ENCODE data around the gene ABHD17B. TPM values are rescaled to one million over a fixed set of nuclear protein-coding genes. Genes with fewer than 3 reads are reported as not detected.
A peak's percentile ranks its signal among the peaks of the same experiment; 100 is the strongest.
"Not testable (repeated sequence)": the region's sequence is repeated elsewhere in the genome, so short reads cannot be mapped to it uniquely, and the experiment has no call there.

ABHD17B gene
- total RNA-seq = 10 to 100 TPM; 11.1 to 15.4 TPM

GRCh38 chr9:71911061-71911907 is at the start of gene ABHD17B, which contains the start of gene C9orf85:
Gene ABHD17B (minus strand): TSS chr9:71911193. CDS start chr9:71875080, 36,113 bp downstream.
Gene C9orf85 (plus strand): TSS chr9:71911639. CDS start chr9:71911735, 96 bp downstream.
- no peaks in the 10 kb centered on the region for H3K9me3 Mint-ChIP-seq
- peak; percentile 94 to 95 for ATAC-seq
- peak within 1 kb of the TSS; percentile 96 to 99 for H3K27ac Mint-ChIP-seq
- DNase-seq (ENCODE audit: low spot score in 2 of 2) = peak; percentile 95 to 97
- H3K36me3 Mint-ChIP-seq = peaks cover 14 to 24% of the 10 kb centered on the region in 2 donors

GRCh38 chr9:71955300-71955915 is 44.4 kb upstream of the ABHD17B start:
- Mint-ChIP-seq H3K36me3 (no peaks in the 10 kb centered on the region), H3K27ac (no peak overlapping the region), H3K9me3 (no peaks in the 10 kb centered on the region)
- no peak for DNase-seq (ENCODE audit: low spot score in 2 of 2)
- ATAC-seq = no peak

DNA sequence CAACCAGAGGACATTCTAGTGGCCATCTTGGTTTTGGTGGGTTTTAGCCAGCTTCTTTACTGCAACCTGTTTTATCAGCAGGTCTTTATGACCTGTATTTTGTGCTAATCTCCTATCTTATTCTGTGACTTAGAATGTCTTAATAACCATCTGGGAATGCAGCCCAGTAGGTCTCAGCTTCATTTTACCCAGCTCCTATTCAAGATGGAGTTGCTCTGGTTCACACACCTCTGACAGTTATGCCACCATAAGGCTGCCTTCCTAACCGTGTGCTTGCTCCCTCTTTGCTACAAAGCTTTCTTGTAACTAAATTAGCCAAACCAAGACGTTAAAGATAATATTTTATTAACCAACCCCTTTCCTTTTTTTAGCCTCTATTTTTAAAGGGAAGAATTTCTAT is 43.7 kb upstream of the ABHD17B start:
- H3K9me3 Mint-ChIP-seq; H3K36me3 Mint-ChIP-seq; H3K27ac Mint-ChIP-seq; ATAC-seq; DNase-seq (ENCODE audit: low spot score in 2 of 2): not testable (repeated sequence)

GRCh38 chr9:71944754-71945375 is 33.9 kb upstream of the ABHD17B start:
- H3K27ac Mint-ChIP-seq = no peak overlapping the region
- no peaks in the 10 kb centered on the region for H3K36me3 Mint-ChIP-seq
- no peak for ATAC-seq
- H3K9me3 Mint-ChIP-seq = no peaks in the 10 kb centered on the region
- DNase-seq (ENCODE audit: low spot score in 2 of 2) = no peak

- no peak for DNase-seq (ENCODE audit: low spot score in 2 of 2)
- ATAC-seq = no peak
- no peak overlapping the region for H3K27ac Mint-ChIP-seq
- H3K9me3 Mint-ChIP-seq = no peaks in the 10 kb centered on the region
- H3K36me3 Mint-ChIP-seq = no peaks in the 10 kb centered on the region
These were observed 31.1 kb upstream of the ABHD17B start for GRCh38 chr9:71941998-71942567.

DNA sequence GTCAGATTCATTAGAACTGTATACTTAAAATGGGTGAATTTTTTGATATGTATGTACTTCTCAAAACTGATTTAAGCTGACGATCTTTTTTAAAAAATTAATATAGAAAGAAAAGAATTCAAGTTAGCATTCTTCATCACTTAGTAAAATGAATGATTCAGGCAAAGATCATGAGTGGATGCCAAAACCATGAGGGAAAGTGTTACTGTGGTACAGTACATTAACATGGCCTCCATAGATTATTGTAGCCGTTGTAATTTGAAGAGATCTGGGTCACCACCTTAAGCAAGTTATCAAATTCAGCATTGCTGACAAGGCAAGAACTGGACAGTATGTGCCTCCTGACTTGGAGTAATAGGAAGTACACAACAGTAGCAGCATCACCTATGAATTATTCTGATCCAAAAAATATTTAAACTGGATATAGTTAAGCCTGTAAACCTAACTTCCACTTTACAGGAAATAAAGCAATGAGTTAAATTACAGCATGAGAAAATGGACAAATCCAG is 30.1 kb upstream of the ABHD17B start:
- Mint-ChIP-seq H3K36me3 (no peaks in the 10 kb centered on the region), H3K9me3 (no peaks in the 10 kb centered on the region), H3K27ac (no peak overlapping the region)
- DNase-seq (ENCODE audit: low spot score in 2 of 2) = no peak
- ATAC-seq = no peak

GRCh38 chr9:71937898-71938297 is 26.9 kb upstream of the ABHD17B start:
- Mint-ChIP-seq H3K9me3 (no peaks in the 10 kb centered on the region), H3K36me3 (peaks cover 0 to 3% of the 10 kb centered on the region in 2 donors), H3K27ac (no peak overlapping the region)
- DNase-seq (ENCODE audit: low spot score in 2 of 2) (no peak), ATAC-seq (no peak)

DNA sequence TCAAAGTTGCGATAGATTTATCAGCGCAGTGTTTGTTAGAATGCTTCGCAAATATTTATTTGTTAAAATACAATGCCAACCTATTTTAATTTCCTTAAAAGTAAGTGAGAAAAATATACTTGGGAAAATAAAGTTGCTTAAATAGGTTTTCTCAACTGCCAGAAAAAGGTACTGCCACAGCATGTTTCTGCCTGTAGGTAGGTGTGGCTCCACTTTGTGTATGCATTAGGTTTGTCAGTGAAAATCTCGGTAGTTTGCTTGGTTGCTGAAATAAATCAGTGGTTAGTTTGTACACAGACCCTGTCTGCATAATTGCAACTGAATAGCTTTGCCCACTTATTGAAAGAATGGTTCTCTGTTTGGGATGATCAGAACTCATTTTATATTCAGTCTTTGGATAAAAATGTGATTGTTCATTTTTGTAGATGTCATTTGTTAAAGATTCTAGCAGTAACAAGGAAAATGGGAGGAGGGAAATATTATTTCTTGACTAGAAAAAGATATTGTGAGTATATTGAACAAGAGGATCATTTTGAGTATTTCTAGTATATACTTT is 26.2 kb upstream of the ABHD17B start:
- no peaks in the 10 kb centered on the region for H3K9me3 Mint-ChIP-seq
- no peak for ATAC-seq

GRCh38 chr9:71936066-71936465 is 25.1 kb upstream of the ABHD17B start:
- ATAC-seq (no peak), DNase-seq (ENCODE audit: low spot score in 2 of 2) (no peak)
- Mint-ChIP-seq H3K27ac (no peak overlapping the region), H3K9me3 (no peaks in the 10 kb centered on the region), H3K36me3 (peaks cover 0 to 8% of the 10 kb centered on the region in 2 donors)

More for the DNA sequence above, 26.2 kb upstream of the ABHD17B start:
- no peak for DNase-seq (ENCODE audit: low spot score in 2 of 2)
- Mint-ChIP-seq H3K36me3 (peaks cover 0 to 8% of the 10 kb centered on the region in 2 donors), H3K27ac (no peak overlapping the region)

DNA sequence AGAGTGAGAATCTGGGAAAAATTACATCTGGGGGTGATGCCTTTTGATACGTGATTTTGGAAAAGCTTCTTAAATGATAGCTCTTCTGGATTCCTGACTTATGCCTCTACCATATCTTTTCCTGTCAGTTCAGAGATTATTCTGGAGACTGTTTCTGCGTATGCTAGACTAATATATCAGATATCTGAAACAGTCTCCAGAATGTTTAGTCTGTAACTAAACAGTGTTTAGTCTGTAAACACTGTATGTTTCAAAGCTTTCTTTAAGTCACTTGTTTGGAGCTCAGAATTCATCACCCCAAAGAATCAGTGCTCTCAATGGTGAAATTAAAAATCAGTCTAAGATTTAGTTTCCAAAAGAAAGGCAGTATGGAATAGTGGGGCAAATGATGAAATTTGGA is 20.2 kb upstream of the ABHD17B start:
- ATAC-seq = no peak
- Mint-ChIP-seq H3K36me3 (peaks cover 0 to 8% of the 10 kb centered on the region in 2 donors), H3K9me3 (no peaks in the 10 kb centered on the region), H3K27ac (no peak overlapping the region)
- no peak for DNase-seq (ENCODE audit: low spot score in 2 of 2)

DNA sequence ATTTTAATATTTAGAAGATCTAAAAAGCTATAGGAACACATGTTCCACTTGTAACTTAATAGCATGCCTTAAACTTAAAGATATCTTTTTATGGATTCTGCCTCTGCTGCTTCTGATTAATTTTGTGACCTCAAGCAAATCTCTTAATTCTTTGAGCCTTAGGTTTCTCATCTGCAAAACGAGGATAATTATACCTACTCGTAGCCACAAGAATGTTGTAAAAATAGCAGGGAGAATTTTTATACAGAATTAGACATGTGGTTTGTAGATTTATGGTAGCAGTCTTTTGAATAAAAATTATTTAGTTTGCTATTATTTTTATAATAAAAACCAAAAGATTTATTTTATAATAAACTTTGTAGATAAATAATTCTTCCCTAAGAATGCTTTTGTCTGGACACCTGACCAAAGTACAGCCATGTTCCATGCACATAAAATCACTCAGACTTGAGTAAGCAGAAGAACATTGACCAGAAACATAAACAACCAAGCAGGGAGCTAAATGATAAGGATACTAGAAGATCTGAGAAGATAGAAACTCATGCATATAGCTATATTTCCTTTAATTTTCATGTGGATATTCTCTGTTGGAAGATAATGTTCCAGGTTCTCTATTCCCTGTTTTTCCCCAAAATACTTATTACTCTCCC is 18.9 kb upstream of the ABHD17B start:
- ATAC-seq (no peak), DNase-seq (ENCODE audit: low spot score in 2 of 2) (no peak)
- no peaks in the 10 kb centered on the region for H3K9me3 Mint-ChIP-seq
- peaks cover 0 to 8% of the 10 kb centered on the region in 2 donors for H3K36me3 Mint-ChIP-seq
- H3K27ac Mint-ChIP-seq = no peak overlapping the region

GRCh38 chr9:71929223-71929622 is 18.2 kb upstream of the ABHD17B start:
- ATAC-seq = no peak
- H3K27ac Mint-ChIP-seq = no peak overlapping the region
- H3K36me3 Mint-ChIP-seq = peaks cover 0 to 8% of the 10 kb centered on the region in 2 donors
- no peaks in the 10 kb centered on the region for H3K9me3 Mint-ChIP-seq
- DNase-seq (ENCODE audit: low spot score in 2 of 2) = no peak

GRCh38 chr9:71928806-71929205 is 17.8 kb upstream of the ABHD17B start:
- Mint-ChIP-seq H3K36me3 (peaks cover 0 to 8% of the 10 kb centered on the region in 2 donors), H3K9me3 (no peaks in the 10 kb centered on the region), H3K27ac (no peak overlapping the region)
- DNase-seq (ENCODE audit: low spot score in 2 of 2) (no peak), ATAC-seq (no peak)

GRCh38 chr9:71928376-71928775 is 17.4 kb upstream of the ABHD17B start:
- ATAC-seq = no peak
- no peaks in the 10 kb centered on the region for H3K9me3 Mint-ChIP-seq
- no peak overlapping the region for H3K27ac Mint-ChIP-seq
- H3K36me3 Mint-ChIP-seq = peaks cover 0 to 8% of the 10 kb centered on the region in 2 donors
- DNase-seq (ENCODE audit: low spot score in 2 of 2) = no peak

GRCh38 chr9:71925834-71926233 is 14.8 kb upstream of the ABHD17B start:
- H3K36me3 Mint-ChIP-seq = peaks cover 0 to 5% of the 10 kb centered on the region in 2 donors
- no peaks in the 10 kb centered on the region for H3K9me3 Mint-ChIP-seq
- ATAC-seq (no peak), DNase-seq (ENCODE audit: low spot score in 2 of 2) (no peak)
- H3K27ac Mint-ChIP-seq = no peak overlapping the region

- no peak for DNase-seq (ENCODE audit: low spot score in 2 of 2)
- no peak overlapping the region for H3K27ac Mint-ChIP-seq
- peaks cover 0 to 5% of the 10 kb centered on the region in 2 donors for H3K36me3 Mint-ChIP-seq
- H3K9me3 Mint-ChIP-seq = no peaks in the 10 kb centered on the region
- no peak for ATAC-seq
These were observed 13.6 kb upstream of the ABHD17B start for GRCh38 chr9:71924576-71924975.
